Bronchial epithelial cell (primary cell): ENCODE measurements around the gene PDSS1. TPM values are rescaled to one million over a fixed set of nuclear protein-coding genes. Genes with fewer than 3 reads are reported as not detected.
A peak's percentile ranks its signal among the peaks of the same experiment; 100 is the strongest.

Experiments used
- DNase-seq: peaks from one replicate; pipeline ENCODE4 v3.0.0-alpha.2; 2010; ENCODE audit warnings: low read depth
- FAIRE-seq: peaks from 2 replicates; lab custom pipeline; 2011; peaks lifted over from hg19 to GRCh38; lab: Jason Lieb, UNC
- H3K27me3 ChIP-seq: 2 replicates; pipeline ENCODE4 v1.5.1; 2011; ENCODE audit warnings: low read length; ENCODE audit not compliant: control insufficient read depth, insufficient read depth
- H3K36me3 ChIP-seq: 2 replicates; pipeline ENCODE4 v1.5.1; 2011; ENCODE audit warnings: low read length; ENCODE audit not compliant: control insufficient read depth, insufficient read depth
- H3K4me3 ChIP-seq: 2 replicates; pipeline ENCODE4 v1.5.1; 2011; ENCODE audit warnings: mild to moderate bottlenecking, low read depth, low read length, control low read depth
- total RNA-seq: library from RNA; depleted of rRNA; stranded (reverse); fragments of >200 nt; gene quantifications from 2 replicates; pipeline ENCODE4 v1.2.1, GENCODE V29; 2014
- TF ChIP-seq, protein P1 (sequence below): IDR thresholded peaks from 2 replicates; pipeline ENCODE4 v1.5.1; 2011; ENCODE audit warnings: mild to moderate bottlenecking, moderate library complexity, low read length, control low read depth, inconsistent platforms; ENCODE audit not compliant: insufficient read depth, severe bottlenecking

PDSS1 gene
- total RNA-seq, 1 donor from 2014 or later, result 6.1 TPM

DNA sequence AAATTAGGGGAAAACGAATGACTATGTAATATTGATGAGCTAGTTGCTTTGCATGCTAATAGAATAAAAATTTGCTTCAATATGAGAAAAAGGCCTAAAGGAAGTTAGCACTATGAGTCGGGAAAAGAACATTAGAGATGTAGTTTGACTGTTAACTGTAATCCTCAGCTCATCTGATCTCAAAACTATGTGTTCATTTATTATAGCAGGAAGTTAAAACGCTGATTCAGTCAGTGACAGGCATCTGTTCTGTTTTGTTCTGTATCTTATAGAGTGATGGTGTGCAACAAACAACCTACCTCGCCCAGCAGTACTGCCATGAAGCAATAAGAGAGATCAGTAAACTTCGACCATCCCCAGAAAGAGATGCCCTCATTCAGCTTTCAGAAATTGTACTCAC is 48.6 kb downstream of the PDSS1 start:
- DNase-seq, result no peak
- peaks cover 2% of the 10 kb centered on the region for H3K36me3 ChIP-seq

DNA sequence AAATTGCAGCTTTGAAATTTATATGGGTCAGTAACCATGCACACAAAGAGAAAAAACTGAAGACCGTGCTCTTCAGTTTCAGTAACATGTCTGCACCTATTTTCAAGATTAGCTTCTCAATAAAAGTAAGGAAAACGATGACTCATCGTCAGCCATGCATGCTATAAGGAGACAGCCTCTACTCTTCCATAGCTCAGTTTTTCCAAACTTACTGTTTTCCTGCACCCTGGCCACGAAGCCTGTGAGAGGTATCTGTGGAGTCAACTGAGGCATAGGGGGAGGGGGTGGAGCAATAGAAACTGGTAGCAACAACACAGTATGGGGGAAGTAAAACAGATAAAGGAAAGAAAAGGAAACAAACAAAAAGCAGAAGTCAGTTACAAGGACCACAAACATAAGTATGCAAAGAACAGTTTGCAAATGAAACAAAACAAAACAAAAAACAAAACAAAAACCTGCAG is 58.0 kb downstream of the PDSS1 start:
- Histone ChIP-seq H3K4me3 (no peak overlapping the region), H3K36me3 (peaks cover 4% of the 10 kb centered on the region), H3K27me3 (no peaks in the 10 kb centered on the region)
- TF ChIP-seq, protein P1, sequence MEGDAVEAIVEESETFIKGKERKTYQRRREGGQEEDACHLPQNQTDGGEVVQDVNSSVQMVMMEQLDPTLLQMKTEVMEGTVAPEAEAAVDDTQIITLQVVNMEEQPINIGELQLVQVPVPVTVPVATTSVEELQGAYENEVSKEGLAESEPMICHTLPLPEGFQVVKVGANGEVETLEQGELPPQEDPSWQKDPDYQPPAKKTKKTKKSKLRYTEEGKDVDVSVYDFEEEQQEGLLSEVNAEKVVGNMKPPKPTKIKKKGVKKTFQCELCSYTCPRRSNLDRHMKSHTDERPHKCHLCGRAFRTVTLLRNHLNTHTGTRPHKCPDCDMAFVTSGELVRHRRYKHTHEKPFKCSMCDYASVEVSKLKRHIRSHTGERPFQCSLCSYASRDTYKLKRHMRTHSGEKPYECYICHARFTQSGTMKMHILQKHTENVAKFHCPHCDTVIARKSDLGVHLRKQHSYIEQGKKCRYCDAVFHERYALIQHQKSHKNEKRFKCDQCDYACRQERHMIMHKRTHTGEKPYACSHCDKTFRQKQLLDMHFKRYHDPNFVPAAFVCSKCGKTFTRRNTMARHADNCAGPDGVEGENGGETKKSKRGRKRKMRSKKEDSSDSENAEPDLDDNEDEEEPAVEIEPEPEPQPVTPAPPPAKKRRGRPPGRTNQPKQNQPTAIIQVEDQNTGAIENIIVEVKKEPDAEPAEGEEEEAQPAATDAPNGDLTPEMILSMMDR, result no peak
- DNase-seq (peak; percentile 78), FAIRE-seq (no peak)

More for the DNA sequence above, 48.6 kb downstream of the PDSS1 start:
- Histone ChIP-seq H3K4me3 (no peak overlapping the region), H3K27me3 (no peaks in the 10 kb centered on the region)
- peak; percentile 66 for FAIRE-seq
- TF ChIP-seq, protein P1, result no peak

GRCh38 chr10:26759008-26759407 is 61.5 kb downstream of the PDSS1 start:
- TF ChIP-seq, protein P1, result no peak
- H3K36me3 ChIP-seq, result peaks cover 3% of the 10 kb centered on the region
- DNase-seq (no peak), FAIRE-seq (no peak)
- H3K4me3 ChIP-seq, result no peak overlapping the region
- no peaks in the 10 kb centered on the region for H3K27me3 ChIP-seq

DNA sequence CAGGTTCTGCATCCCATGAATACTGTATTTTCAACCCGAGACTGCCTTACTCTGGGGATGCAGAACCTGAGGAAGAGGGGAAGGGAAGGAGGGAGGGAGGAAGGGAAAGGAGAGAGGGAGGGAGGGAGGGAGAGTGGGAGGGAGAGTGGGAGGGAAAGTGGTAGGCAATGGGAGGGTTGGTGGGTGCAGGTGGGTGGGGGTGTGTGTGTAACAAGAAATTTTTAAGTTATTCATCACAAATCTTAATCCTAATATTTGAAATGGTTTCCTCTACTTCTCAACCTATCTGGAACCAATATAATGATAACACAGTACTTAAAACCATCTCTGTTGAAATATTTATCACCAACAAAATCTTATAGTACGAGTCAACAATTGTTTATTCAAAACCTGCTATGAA is 68.0 kb downstream of the PDSS1 start:
- H3K27me3 ChIP-seq, result no peaks in the 10 kb centered on the region
- FAIRE-seq (no peak), DNase-seq (no peak)
- H3K36me3 ChIP-seq, result peaks cover 8% of the 10 kb centered on the region
- H3K4me3 ChIP-seq, result no peak overlapping the region
- TF ChIP-seq, protein P1, result no peak

- Histone ChIP-seq H3K36me3 (peaks cover 7% of the 10 kb centered on the region), H3K4me3 (no peak overlapping the region), H3K27me3 (no peaks in the 10 kb centered on the region)
- TF ChIP-seq, protein P1, result no peak
- DNase-seq, result no peak
- FAIRE-seq, result no peak
Measured at GRCh38 chr10:26770069-26770468, 72.6 kb downstream of the PDSS1 start.

DNA sequence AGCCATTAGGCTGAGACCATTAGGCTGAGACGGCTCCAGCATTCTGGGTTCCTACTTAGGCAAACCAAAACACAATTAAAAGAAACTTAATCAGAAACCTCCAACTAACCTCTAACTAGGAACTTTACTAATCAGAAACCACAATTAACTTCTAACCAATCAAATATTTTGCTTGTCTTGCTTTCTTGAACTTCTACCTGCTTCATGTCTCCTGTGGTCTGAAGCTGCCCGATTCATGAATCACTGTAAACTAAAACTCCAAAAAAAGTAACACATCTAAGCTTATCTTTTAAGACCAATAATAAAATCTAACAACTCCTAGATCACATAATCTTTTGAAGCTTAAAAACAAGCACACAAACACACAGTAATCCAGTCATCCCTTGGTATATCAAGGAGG is 76.1 kb downstream of the PDSS1 start:
- no peak for FAIRE-seq
- TF ChIP-seq, protein P1, result no peak
- H3K36me3 ChIP-seq, result peaks cover 7% of the 10 kb centered on the region
- no peaks in the 10 kb centered on the region for H3K27me3 ChIP-seq
- no peak for DNase-seq
- H3K4me3 ChIP-seq, result no peak overlapping the region
